H1 (cell line): ENCODE data around the gene CHDH. TPM values are rescaled to one million over a fixed set of nuclear protein-coding genes. Genes with fewer than 3 reads are reported as not detected.

Experiments
- BCL11A ChIP-seq, 2 experiments: IDR thresholded peaks; one replicate each; pipeline ENCODE4 v1.6.1; 2011; ENCODE audit warnings: low read depth in 2 of 2, low read length in 2 of 2, mild to moderate bottlenecking in 2 of 2
- CREB1 ChIP-seq: IDR thresholded peaks from 2 replicates; pipeline ENCODE4 v1.6.1; 2012; ENCODE audit warnings: inconsistent platforms
- EZH2 ChIP-seq: fragments of 200-600 bp; sonication (generic); IDR thresholded peaks from 2 replicates; pipeline ENCODE4 v1.7.1; 2012; ENCODE audit warnings: low read depth, mild to moderate bottlenecking, moderate library complexity, low read length, inconsistent platforms; ENCODE audit not compliant: severe bottlenecking
- FOSL1 ChIP-seq: IDR thresholded peaks from 2 replicates; pipeline ENCODE4 v1.6.1; 2011; ENCODE audit warnings: mild to moderate bottlenecking, low read depth, low read length, moderate library complexity; ENCODE audit not compliant: insufficient read depth
- JUN ChIP-seq: IDR thresholded peaks from 2 replicates; pipeline ENCODE4 v1.6.1; 2011; ENCODE audit warnings: low read depth, mild to moderate bottlenecking, improper control_type of control experiment, low read length
- KDM1A ChIP-seq: fragments of 200-600, 300-600 bp; sonication (generic); IDR thresholded peaks from 2 replicates; pipeline ENCODE4 v1.7.1; 2016; ENCODE audit warnings: mild to moderate bottlenecking, low read length, borderline replicate concordance
- KDM4A ChIP-seq: IDR thresholded peaks from one replicate; pipeline ENCODE4 v1.7.1; 2012; ENCODE audit warnings: low read depth, mild to moderate bottlenecking, moderate library complexity, low read length, inconsistent platforms; ENCODE audit not compliant: severe bottlenecking
- MAX ChIP-seq: IDR thresholded peaks from 2 replicates; pipeline ENCODE4 v1.6.1; 2012; ENCODE audit warnings: inconsistent platforms
- PHF8 ChIP-seq: fragments of 200-600 bp; sonication (generic); conservative IDR thresholded peaks from 2 replicates; pipeline ENCODE4 v1.7.1; 2012; ENCODE audit warnings: low read depth, mild to moderate bottlenecking, inconsistent platforms, low read length, moderate library complexity
- RAD21 ChIP-seq, 2 experiments: IDR thresholded peaks in 1 of 2; conservative IDR thresholded peaks in 1 of 2; 2 replicates each; pipeline ENCODE4 v1.6.1; 2011; ENCODE audit warnings: low read depth in 2 of 2, low read length in 2 of 2, improper control_type of control experiment in 1 of 2, inconsistent platforms in 1 of 2, mild to moderate bottlenecking in 1 of 2, moderate library complexity in 1 of 2
- RBBP5 ChIP-seq: IDR thresholded peaks from 2 replicates; pipeline ENCODE4 v1.7.1; 2012; ENCODE audit warnings: low read depth, mild to moderate bottlenecking, inconsistent platforms, low read length, moderate library complexity, borderline replicate concordance
- RFX5 ChIP-seq: IDR thresholded peaks from 2 replicates; pipeline ENCODE4 v1.6.1; 2011; ENCODE audit warnings: low read depth, low read length, improper control_type of control experiment, borderline replicate concordance
- SAP30 ChIP-seq: fragments of 300-600 bp; sonication (generic); IDR thresholded peaks from 2 replicates; pipeline ENCODE4 v1.7.1; 2012; ENCODE audit warnings: low read length, moderate library complexity, mild to moderate bottlenecking, inconsistent platforms; ENCODE audit not compliant: insufficient read depth, insufficient replicate concordance
- SIRT6 ChIP-seq: IDR thresholded peaks from one replicate; pipeline ENCODE4 v1.7.1; 2012; ENCODE audit warnings: low read length, inconsistent platforms
- SIX5 ChIP-seq: IDR thresholded peaks from 2 replicates; pipeline ENCODE4 v1.6.1; 2011; ENCODE audit warnings: mild to moderate bottlenecking, low read depth, low read length
- SP1 ChIP-seq: IDR thresholded peaks from 2 replicates; pipeline ENCODE4 v1.6.1; 2011; ENCODE audit warnings: low read depth, low read length
- SP2 ChIP-seq: IDR thresholded peaks from 2 replicates; pipeline ENCODE4 v1.6.1; 2012; ENCODE audit warnings: mild to moderate bottlenecking, low read length, inconsistent platforms
- SP4 ChIP-seq: IDR thresholded peaks from 2 replicates; pipeline ENCODE4 v1.6.1; 2012; ENCODE audit warnings: low read length, inconsistent platforms
- TCF12 ChIP-seq: IDR thresholded peaks from 2 replicates; pipeline ENCODE4 v1.6.1; 2011; ENCODE audit warnings: low read depth, mild to moderate bottlenecking, low read length
- polyA plus RNA-seq, 7 experiments: library from polyadenylated mRNA; depleted of rRNA in 3 of 7; stranded (reverse) in 5 of 7; unstranded in 2 of 7; fragments of >200 nt in 5 of 7; fragments of 200-250 nt in 2 of 7; gene quantifications; 1 replicate in 5 of 7; 2 replicates in 1 of 7; 4 replicates in 1 of 7; pipeline versions ENCODE4 v1.2.1 to v1.2.3, GENCODE V29; 2011 to 2013; ENCODE audit warnings: missing spikeins in 2 of 7, mixed read lengths in 2 of 7
- total RNA-seq: library from RNA; stranded (reverse); fragmentation: NEBNext Ultra II Directional; extraction: Animal tissue kit (Norgen Biotek cat#: 25700); gene quantifications from 2 replicates; pipeline ENCODE4 v1.2.1, GENCODE V29; 2021

Gene CHDH
- total and polyA plus RNA-seq, 2 of the 8 experiments (the other 6 are each of a cell fraction or from before 2014, with no cell fraction given): 4.9 to 10.3 TPM

- TF ChIP-seq TCF12: no peak
- no peak for TF ChIP-seq CREB1
- no peak for TF ChIP-seq RBBP5
- TF ChIP-seq SIRT6: no peak
- no peak for TF ChIP-seq SIX5
- TF ChIP-seq SAP30: no peak
- no peak for TF ChIP-seq KDM1A
- TF ChIP-seq SP2: no peak
- TF ChIP-seq SP4: no peak
- no peak for TF ChIP-seq EZH2
- TF ChIP-seq JUN: no peak
- TF ChIP-seq BCL11A (IDR thresholded peaks at IDR 0.05; ENCODE audit: low read depth in 2 of 2, low read length in 2 of 2): no peak
- no peak for TF ChIP-seq KDM4A
- 0 out of 2 replicates have a peak, but pooled peaks have one; percentile 2 for TF ChIP-seq MAX
- no peak for TF ChIP-seq FOSL1
- TF ChIP-seq PHF8: no peak
- TF ChIP-seq SP1: 0 out of 2 replicates have a peak, but pooled peaks have one; percentile 16
- TF ChIP-seq RAD21 (IDR thresholded peaks at IDR 0.05 in 1 of 2, conservative IDR thresholded peaks at IDR 0.05 in 1 of 2; ENCODE audit: low read depth in 2 of 2, low read length in 2 of 2): no peak
- TF ChIP-seq RFX5: no peak
- TF ChIP-seq, all 59 proteins: peak for 4
Measured at GRCh38 chr3:53842436-53843194, 3.6 kb downstream of the CHDH start (continued).
